ENCODE results near the gene C10orf120.

The C10orf120 gene

GRCh38 chr10:122659651-122660050, 40.0 kb downstream of the C10orf120 start:
- no peak for DNase-seq

GRCh38 chr10:122659126-122659525, 40.5 kb downstream of the C10orf120 start:
- DNase-seq = no peak

GRCh38 chr10:122658356-122659049, 41.1 kb downstream of the C10orf120 start:
- no peak for DNase-seq

- DNase-seq = no peak
These were observed 41.9 kb downstream of the C10orf120 start for GRCh38 chr10:122657729-122658128.

- no peak for DNase-seq
These were observed 42.4 kb downstream of the C10orf120 start for GRCh38 chr10:122657255-122657654.

- DNase-seq = no peak
These were observed 42.9 kb downstream of the C10orf120 start for GRCh38 chr10:122656741-122657140.

- DNase-seq = no peak
These were observed 43.3 kb downstream of the C10orf120 start for GRCh38 chr10:122656308-122656705.

- no peak for DNase-seq
These were observed 43.9 kb downstream of the C10orf120 start for GRCh38 chr10:122655524-122656307.

- no peak for DNase-seq
These were observed 49.3 kb downstream of the C10orf120 start for GRCh38 chr10:122650331-122650730.

- DNase-seq = no peak
These were observed 49.7 kb downstream of the C10orf120 start for GRCh38 chr10:122649903-122650302.

- DNase-seq = no peak
These were observed 50.8 kb downstream of the C10orf120 start for GRCh38 chr10:122648599-122649428.
